ENCODE measurements around the gene NCOA5.

GRCh38 chr20:46120136-46120535 lies 30.4 kb upstream of the NCOA5 start:
- TF ChIP-seq REST (IDR thresholded peaks at IDR 0.05), result no peak
- TF ChIP-seq, protein P1, sequence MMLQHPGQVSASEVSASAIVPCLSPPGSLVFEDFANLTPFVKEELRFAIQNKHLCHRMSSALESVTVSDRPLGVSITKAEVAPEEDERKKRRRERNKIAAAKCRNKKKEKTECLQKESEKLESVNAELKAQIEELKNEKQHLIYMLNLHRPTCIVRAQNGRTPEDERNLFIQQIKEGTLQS (IDR thresholded peaks at IDR 0.05), result no peak
- TF ChIP-seq CTCF (IDR thresholded peaks at IDR 0.05; ENCODE audit: low read depth, low read length, missing input control), result no peak
- TF ChIP-seq RXRA (IDR thresholded peaks at IDR 0.05), result no peak
- TF ChIP-seq MAX (IDR thresholded peaks at IDR 0.05), result no peak
- TF ChIP-seq YY1 (IDR thresholded peaks at IDR 0.05), result no peak
- no peak for TF ChIP-seq SP1 (IDR thresholded peaks at IDR 0.05)
- no peak for TF ChIP-seq TAF1 (conservative IDR thresholded peaks at IDR 0.05)
- no peak for TF ChIP-seq RAD21 (IDR thresholded peaks at IDR 0.05)
- no peak for TF ChIP-seq GABPA (IDR thresholded peaks at IDR 0.05 in 1 of 2, conservative IDR thresholded peaks at IDR 0.05 in 1 of 2)
- TF ChIP-seq JUND (IDR thresholded peaks at IDR 0.05), result no peak
- TF ChIP-seq, protein P2, sequence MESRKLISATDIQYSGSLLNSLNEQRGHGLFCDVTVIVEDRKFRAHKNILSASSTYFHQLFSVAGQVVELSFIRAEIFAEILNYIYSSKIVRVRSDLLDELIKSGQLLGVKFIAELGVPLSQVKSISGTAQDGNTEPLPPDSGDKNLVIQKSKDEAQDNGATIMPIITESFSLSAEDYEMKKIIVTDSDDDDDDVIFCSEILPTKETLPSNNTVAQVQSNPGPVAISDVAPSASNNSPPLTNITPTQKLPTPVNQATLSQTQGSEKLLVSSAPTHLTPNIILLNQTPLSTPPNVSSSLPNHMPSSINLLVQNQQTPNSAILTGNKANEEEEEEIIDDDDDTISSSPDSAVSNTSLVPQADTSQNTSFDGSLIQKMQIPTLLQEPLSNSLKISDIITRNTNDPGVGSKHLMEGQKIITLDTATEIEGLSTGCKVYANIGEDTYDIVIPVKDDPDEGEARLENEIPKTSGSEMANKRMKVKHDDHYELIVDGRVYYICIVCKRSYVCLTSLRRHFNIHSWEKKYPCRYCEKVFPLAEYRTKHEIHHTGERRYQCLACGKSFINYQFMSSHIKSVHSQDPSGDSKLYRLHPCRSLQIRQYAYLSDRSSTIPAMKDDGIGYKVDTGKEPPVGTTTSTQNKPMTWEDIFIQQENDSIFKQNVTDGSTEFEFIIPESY (IDR thresholded peaks at IDR 0.05), result no peak
